Liver (tissue), 9 donors: ENCODE results near the gene EMC6. TPM values are rescaled to one million over a fixed set of nuclear protein-coding genes. Genes with fewer than 3 reads are reported as not detected.

Experiments used
- DNase-seq: peaks from one replicate; pipeline ENCODE4 v3.0.0-alpha.2; 2017; ENCODE audit warnings: low spot score
- H3K27ac ChIP-seq, 2 donors: one replicate each; pipeline ENCODE4 v1.7.0; 2013; ENCODE audit warnings: inconsistent platforms in 2 of 2, low read length in 2 of 2, control low read depth in 1 of 2, low read depth in 1 of 2, mild to moderate bottlenecking in 1 of 2
- H3K27me3 ChIP-seq, 4 donors: one replicate each; pipeline versions ENCODE4 v1.6.1 to v1.7.0; 2013; ENCODE audit warnings: low read length in 3 of 4, inconsistent platforms in 1 of 4, mild to moderate bottlenecking in 1 of 4, moderate library complexity in 1 of 4; ENCODE audit not compliant: control insufficient read depth in 4 of 4, insufficient read depth in 4 of 4
- H3K36me3 ChIP-seq, 4 donors: one replicate each; pipeline versions ENCODE4 v1.6.1 to v1.7.0; 2013; ENCODE audit warnings: low read length in 3 of 4, mild to moderate bottlenecking in 3 of 4, low read depth in 1 of 4, moderate library complexity in 1 of 4; ENCODE audit not compliant: control insufficient read depth in 4 of 4, insufficient read depth in 3 of 4
- H3K4me1 ChIP-seq, 4 donors: one replicate each; pipeline versions ENCODE4 v1.6.1 to v1.7.0; 2013; ENCODE audit warnings: low read length in 3 of 4, mild to moderate bottlenecking in 3 of 4, moderate library complexity in 1 of 4; ENCODE audit not compliant: control insufficient read depth in 4 of 4, insufficient read depth in 4 of 4
- H3K4me3 ChIP-seq, 3 donors: one replicate each; pipeline versions ENCODE4 v1.6.1 to v1.7.0; 2013; ENCODE audit warnings: low read length in 3 of 3, control low read depth in 1 of 3, low read depth in 1 of 3, mild to moderate bottlenecking in 1 of 3
- H3K9ac ChIP-seq, 2 donors: one replicate each; pipeline ENCODE4 v1.7.0; 2013; ENCODE audit warnings: low read length in 2 of 2, mild to moderate bottlenecking in 2 of 2, moderate library complexity in 2 of 2, control low read depth in 1 of 2, low read depth in 1 of 2
- H3K9me3 ChIP-seq, 4 donors: one replicate each; pipeline versions ENCODE4 v1.6.1 to v1.7.0; 2013; ENCODE audit warnings: low read length in 3 of 4; ENCODE audit not compliant: control insufficient read depth in 4 of 4
- EGR1 ChIP-seq, 2 donors: IDR thresholded peaks; 2 replicates each; pipeline ENCODE4 v1.6.1; 2016 to 2018; ENCODE audit warnings: antibody characterized with exemption in 2 of 2, low read depth in 2 of 2
- FOXA1 ChIP-seq: IDR thresholded peaks from 2 replicates; pipeline ENCODE4 v1.6.1; 2016; ENCODE audit warnings: antibody characterized with exemption
- FOXA2 ChIP-seq: IDR thresholded peaks from 2 replicates; pipeline ENCODE4 v1.6.1; 2016; ENCODE audit warnings: antibody characterized with exemption
- GABPA ChIP-seq, 2 donors: IDR thresholded peaks in 1 of 2; conservative IDR thresholded peaks in 1 of 2; 2 replicates each; pipeline ENCODE4 v1.6.1; 2016; ENCODE audit warnings: antibody characterized with exemption in 2 of 2, mild to moderate bottlenecking in 1 of 2, moderate library complexity in 1 of 2
- HNF4A ChIP-seq, 2 donors: conservative IDR thresholded peaks; 2 replicates each; pipeline ENCODE4 v1.6.1; 2016; ENCODE audit warnings: antibody characterized with exemption in 2 of 2, mild to moderate bottlenecking in 2 of 2
- HNF4G ChIP-seq: IDR thresholded peaks from 2 replicates; pipeline ENCODE4 v1.6.1; 2016; ENCODE audit warnings: antibody characterized with exemption
- JUND ChIP-seq, 2 donors: IDR thresholded peaks; 2 replicates each; pipeline ENCODE4 v1.6.1; 2016; ENCODE audit warnings: antibody characterized with exemption in 2 of 2
- NR2F2 ChIP-seq: IDR thresholded peaks from 2 replicates; pipeline ENCODE4 v1.6.1; 2016; ENCODE audit warnings: antibody characterized with exemption
- RAD21 ChIP-seq, 2 donors: IDR thresholded peaks; 2 replicates each; pipeline ENCODE4 v1.6.1; 2016; ENCODE audit warnings: antibody characterized with exemption in 2 of 2, mild to moderate bottlenecking in 2 of 2
- RXRA ChIP-seq, 2 donors: IDR thresholded peaks; 2 replicates each; pipeline ENCODE4 v1.6.1; 2017 to 2018; ENCODE audit warnings: antibody characterized with exemption in 2 of 2, mild to moderate bottlenecking in 1 of 2
- SP1 ChIP-seq: IDR thresholded peaks from 2 replicates; pipeline ENCODE4 v1.6.1; 2018; ENCODE audit warnings: antibody characterized with exemption, mild to moderate bottlenecking
- TAF1 ChIP-seq: conservative IDR thresholded peaks from 2 replicates; pipeline ENCODE4 v1.6.1; 2016; ENCODE audit warnings: antibody characterized with exemption, mild to moderate bottlenecking
- YY1 ChIP-seq: IDR thresholded peaks from 2 replicates; pipeline ENCODE4 v1.6.1; 2016; ENCODE audit warnings: antibody characterized with exemption, mild to moderate bottlenecking
- WGBS: extraction: QIAGEN DNeasy Blood & Tissue Kit; methylation state at CpG from one replicate; pipeline ENCODE4 v1.1.7; 2013; 5-methylcytosine and 5-hydroxymethylcytosine counted together
- polyA plus RNA-seq, 2 donors: library from polyadenylated mRNA; stranded (reverse) in 1 of 2; unstranded in 1 of 2; fragments of 200-250 nt in 1 of 2; fragments of >200 nt in 1 of 2; fragmentation: Nextera tagmentation in 1 of 2; extraction: Ambion mirVana in 1 of 2; gene quantifications; one replicate each; pipeline versions ENCODE4 v1.2.1 to v1.2.3, GENCODE V29; 2013 to 2015
- total RNA-seq, 2 donors: library from RNA; depleted of rRNA; stranded (reverse); fragments of >200 nt; gene quantifications; one replicate each; pipeline ENCODE4 v1.2.3, GENCODE V29; 2014
- TF ChIP-seq, protein P1 (sequence below): IDR thresholded peaks from 2 replicates; pipeline ENCODE4 v1.6.1; 2016; ENCODE audit warnings: antibody characterized with exemption, mild to moderate bottlenecking
- TF ChIP-seq, protein P2 (sequence below): fragments of 150-350 bp; IDR thresholded peaks from 2 replicates; pipeline ENCODE4 v1.5.1; 2017; ENCODE audit warnings: improper control_type of control experiment, low read depth, low read length; ENCODE audit not compliant: missing input control
- TF ChIP-seq, protein P3 (sequence below): IDR thresholded peaks from 2 replicates; pipeline ENCODE4 v1.6.1; 2016; ENCODE audit warnings: antibody characterized with exemption
- TF ChIP-seq, protein P4 (sequence below): IDR thresholded peaks from 2 replicates; pipeline ENCODE4 v1.6.1; 2016; ENCODE audit warnings: antibody characterized with exemption
- TF ChIP-seq, protein P5 (sequence below): IDR thresholded peaks from 2 replicates; pipeline ENCODE4 v1.6.1; 2016; ENCODE audit warnings: antibody characterized with exemption
- donor health status: healthy.
- donor health status: healthy.
- donor health status: healthy.
- donor health status: healthy.
- donor health status: healthy.

EMC6 gene
- total RNA-seq (10 to 100 TPM; 12.3 to 15.3 TPM), polyA plus RNA-seq (100 to 1,000 TPM in 1 of 2 donors, 10 to 100 TPM in 1; 80.0 to 107 TPM)

DNA sequence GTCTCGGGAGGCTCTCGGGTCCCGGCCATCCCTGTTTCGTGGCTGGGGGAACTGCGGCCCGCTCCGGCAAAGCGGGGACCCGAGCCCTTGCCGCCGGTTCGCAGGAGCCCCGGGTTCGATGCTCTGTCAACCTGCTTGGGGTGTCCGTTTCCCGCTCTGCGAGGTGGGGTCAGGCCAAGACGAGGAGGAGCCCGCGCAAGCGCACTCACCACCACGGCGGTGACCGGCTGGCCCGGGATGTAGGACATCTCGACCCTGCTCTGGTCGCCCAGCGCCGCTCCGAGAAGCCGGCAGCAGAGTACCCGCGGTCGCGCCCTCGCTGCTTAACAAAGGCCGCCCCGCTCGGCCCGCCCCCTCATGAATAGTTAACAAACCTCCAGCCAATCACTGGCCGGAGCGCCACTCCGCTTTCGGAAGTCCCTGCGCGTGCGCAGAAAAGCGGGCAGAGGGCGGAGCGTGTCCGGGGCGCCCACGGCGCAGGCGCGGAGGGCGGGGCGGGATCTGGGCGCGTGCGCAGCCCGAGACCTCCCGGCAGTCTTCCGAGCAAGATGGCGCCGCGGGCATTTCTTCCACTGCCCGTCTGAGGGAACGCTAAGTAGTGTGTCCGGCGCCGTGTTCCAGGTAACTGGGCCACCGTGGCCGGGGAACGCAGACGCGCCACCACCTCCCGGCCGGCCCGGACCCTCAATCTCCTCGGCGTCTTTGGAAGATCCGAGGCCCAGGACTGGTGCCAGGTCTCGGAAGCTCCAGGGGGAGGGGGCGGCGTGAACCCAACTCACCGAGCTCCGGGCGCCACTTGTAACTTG is at the start of gene EMC6, which contains the start of gene TAX1BP3:
TSS of gene EMC6 (plus strand) at position 534 of the 806 bp plus-strand sequence. CDS start 335 bp downstream, outside the sequence.
TSS of gene TAX1BP3 (minus strand) at position 300 of the 806 bp plus-strand sequence. CDS start at position 248, 52 bp downstream.
- H3K36me3 ChIP-seq = peaks cover 0 to 8% (median 3%) of the 10 kb centered on the region in 4 donors
- peak within 1 kb of the TSS; percentile 88 to 90 for H3K27ac ChIP-seq
- TF ChIP-seq NR2F2 (no peak), JUND (IDR thresholded peaks at IDR 0.05) (no peak), GABPA (IDR thresholded peaks at IDR 0.05 in 1 of 2, conservative IDR thresholded peaks at IDR 0.05 in 1 of 2) (peak in 1 of 2 donors; percentile 25), RXRA (IDR thresholded peaks at IDR 0.05) (peak in 1 of 2 donors; percentile 59), HNF4G (no peak), HNF4A (conservative IDR thresholded peaks at IDR 0.05) (peak; percentile 20 to 33), YY1 (peak; percentile 98), FOXA1 (no peak), FOXA2 (no peak), TAF1 (peak; percentile 28), SP1 (peak; percentile 85), RAD21 (IDR thresholded peaks at IDR 0.05) (no peak), EGR1 (IDR thresholded peaks at IDR 0.05; ENCODE audit: low read depth in 2 of 2) (peak in 1 of 2 donors; percentile 87)
- TF ChIP-seq, protein P1, sequence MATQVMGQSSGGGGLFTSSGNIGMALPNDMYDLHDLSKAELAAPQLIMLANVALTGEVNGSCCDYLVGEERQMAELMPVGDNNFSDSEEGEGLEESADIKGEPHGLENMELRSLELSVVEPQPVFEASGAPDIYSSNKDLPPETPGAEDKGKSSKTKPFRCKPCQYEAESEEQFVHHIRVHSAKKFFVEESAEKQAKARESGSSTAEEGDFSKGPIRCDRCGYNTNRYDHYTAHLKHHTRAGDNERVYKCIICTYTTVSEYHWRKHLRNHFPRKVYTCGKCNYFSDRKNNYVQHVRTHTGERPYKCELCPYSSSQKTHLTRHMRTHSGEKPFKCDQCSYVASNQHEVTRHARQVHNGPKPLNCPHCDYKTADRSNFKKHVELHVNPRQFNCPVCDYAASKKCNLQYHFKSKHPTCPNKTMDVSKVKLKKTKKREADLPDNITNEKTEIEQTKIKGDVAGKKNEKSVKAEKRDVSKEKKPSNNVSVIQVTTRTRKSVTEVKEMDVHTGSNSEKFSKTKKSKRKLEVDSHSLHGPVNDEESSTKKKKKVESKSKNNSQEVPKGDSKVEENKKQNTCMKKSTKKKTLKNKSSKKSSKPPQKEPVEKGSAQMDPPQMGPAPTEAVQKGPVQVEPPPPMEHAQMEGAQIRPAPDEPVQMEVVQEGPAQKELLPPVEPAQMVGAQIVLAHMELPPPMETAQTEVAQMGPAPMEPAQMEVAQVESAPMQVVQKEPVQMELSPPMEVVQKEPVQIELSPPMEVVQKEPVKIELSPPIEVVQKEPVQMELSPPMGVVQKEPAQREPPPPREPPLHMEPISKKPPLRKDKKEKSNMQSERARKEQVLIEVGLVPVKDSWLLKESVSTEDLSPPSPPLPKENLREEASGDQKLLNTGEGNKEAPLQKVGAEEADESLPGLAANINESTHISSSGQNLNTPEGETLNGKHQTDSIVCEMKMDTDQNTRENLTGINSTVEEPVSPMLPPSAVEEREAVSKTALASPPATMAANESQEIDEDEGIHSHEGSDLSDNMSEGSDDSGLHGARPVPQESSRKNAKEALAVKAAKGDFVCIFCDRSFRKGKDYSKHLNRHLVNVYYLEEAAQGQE = peak; percentile 83
- TF ChIP-seq, protein P2, sequence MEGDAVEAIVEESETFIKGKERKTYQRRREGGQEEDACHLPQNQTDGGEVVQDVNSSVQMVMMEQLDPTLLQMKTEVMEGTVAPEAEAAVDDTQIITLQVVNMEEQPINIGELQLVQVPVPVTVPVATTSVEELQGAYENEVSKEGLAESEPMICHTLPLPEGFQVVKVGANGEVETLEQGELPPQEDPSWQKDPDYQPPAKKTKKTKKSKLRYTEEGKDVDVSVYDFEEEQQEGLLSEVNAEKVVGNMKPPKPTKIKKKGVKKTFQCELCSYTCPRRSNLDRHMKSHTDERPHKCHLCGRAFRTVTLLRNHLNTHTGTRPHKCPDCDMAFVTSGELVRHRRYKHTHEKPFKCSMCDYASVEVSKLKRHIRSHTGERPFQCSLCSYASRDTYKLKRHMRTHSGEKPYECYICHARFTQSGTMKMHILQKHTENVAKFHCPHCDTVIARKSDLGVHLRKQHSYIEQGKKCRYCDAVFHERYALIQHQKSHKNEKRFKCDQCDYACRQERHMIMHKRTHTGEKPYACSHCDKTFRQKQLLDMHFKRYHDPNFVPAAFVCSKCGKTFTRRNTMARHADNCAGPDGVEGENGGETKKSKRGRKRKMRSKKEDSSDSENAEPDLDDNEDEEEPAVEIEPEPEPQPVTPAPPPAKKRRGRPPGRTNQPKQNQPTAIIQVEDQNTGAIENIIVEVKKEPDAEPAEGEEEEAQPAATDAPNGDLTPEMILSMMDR = no peak
- TF ChIP-seq, protein P3, sequence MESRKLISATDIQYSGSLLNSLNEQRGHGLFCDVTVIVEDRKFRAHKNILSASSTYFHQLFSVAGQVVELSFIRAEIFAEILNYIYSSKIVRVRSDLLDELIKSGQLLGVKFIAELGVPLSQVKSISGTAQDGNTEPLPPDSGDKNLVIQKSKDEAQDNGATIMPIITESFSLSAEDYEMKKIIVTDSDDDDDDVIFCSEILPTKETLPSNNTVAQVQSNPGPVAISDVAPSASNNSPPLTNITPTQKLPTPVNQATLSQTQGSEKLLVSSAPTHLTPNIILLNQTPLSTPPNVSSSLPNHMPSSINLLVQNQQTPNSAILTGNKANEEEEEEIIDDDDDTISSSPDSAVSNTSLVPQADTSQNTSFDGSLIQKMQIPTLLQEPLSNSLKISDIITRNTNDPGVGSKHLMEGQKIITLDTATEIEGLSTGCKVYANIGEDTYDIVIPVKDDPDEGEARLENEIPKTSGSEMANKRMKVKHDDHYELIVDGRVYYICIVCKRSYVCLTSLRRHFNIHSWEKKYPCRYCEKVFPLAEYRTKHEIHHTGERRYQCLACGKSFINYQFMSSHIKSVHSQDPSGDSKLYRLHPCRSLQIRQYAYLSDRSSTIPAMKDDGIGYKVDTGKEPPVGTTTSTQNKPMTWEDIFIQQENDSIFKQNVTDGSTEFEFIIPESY = peak; percentile 52
- TF ChIP-seq, protein P4, sequence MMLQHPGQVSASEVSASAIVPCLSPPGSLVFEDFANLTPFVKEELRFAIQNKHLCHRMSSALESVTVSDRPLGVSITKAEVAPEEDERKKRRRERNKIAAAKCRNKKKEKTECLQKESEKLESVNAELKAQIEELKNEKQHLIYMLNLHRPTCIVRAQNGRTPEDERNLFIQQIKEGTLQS = no peak
- TF ChIP-seq, protein P5, sequence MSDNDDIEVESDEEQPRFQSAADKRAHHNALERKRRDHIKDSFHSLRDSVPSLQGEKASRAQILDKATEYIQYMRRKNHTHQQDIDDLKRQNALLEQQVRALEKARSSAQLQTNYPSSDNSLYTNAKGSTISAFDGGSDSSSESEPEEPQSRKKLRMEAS = no peak
- no peaks in the 10 kb centered on the region for H3K27me3 ChIP-seq
- peak within 1 kb of the TSS; percentile 47 to 71 for H3K9ac ChIP-seq
- peak; percentile 99 for DNase-seq
- H3K4me3 ChIP-seq = peak within 1 kb of the TSS; percentile 84 to 98 (median 94)
- under 1% methylated on average over 89 of the region's 89 CpGs for WGBS
- peaks cover 0 to 24% (median 23%) of the 10 kb centered on the region in 4 donors for H3K4me1 ChIP-seq
- no peaks in the 10 kb centered on the region for H3K9me3 ChIP-seq
